GM21360 (cell line): ENCODE data around the gene BMP7.

Experiments used
- ATAC-seq: cut with Tn5 transposase; IDR thresholded peaks from one replicate; pipeline ENCODE4 v1.9.1; 2021; ENCODE audit warnings: mild to moderate bottlenecking, moderate library complexity; ENCODE audit not compliant: unreplicated experiment

Gene BMP7

DNA sequence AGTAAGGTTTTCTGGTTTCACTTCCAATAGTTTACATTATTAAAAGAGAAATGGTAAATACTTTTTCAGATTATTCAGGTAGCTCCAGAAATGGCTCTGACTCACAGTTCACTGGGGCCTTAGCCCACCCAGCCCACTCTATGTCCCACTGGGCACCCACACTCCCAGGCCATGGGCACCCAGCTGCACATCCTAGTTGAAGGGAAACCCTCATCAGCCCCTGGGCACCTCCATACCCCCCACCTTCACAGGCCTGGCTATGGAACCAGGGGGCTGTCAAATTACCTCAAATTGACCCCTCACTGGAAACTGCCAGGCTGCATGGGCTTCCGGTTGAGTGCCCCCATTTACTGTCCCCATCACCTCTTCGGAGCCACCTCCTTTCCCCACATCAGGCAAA is 51.5 kb downstream of the BMP7 start:
- ATAC-seq: no peak

- ATAC-seq: no peak
Observed at GRCh38 chr20:57214427-57214826, 52.0 kb downstream of the BMP7 start.

DNA sequence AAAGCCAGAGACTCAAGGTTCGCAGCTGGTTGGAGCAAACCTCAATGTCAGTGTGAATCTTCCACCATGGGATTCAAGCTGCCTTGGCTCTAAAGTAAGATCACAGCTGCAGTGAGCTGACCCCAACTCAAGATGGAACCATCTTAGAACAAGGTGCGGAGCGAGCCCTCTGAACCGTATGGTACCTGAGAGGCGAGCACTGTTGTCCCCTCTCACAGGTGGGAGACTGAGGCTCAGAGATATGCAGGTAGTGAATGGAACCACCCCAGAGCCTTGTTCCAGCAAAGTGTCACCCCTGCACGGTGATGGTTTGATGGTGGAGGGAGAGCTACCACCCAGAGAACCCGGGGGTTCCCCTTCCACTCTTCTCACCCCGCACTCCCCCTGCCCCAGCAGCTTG is 52.5 kb downstream of the BMP7 start:
- ATAC-seq: no peak

GRCh38 chr20:57213291-57213690 is 53.1 kb downstream of the BMP7 start:
- no peak for ATAC-seq

DNA sequence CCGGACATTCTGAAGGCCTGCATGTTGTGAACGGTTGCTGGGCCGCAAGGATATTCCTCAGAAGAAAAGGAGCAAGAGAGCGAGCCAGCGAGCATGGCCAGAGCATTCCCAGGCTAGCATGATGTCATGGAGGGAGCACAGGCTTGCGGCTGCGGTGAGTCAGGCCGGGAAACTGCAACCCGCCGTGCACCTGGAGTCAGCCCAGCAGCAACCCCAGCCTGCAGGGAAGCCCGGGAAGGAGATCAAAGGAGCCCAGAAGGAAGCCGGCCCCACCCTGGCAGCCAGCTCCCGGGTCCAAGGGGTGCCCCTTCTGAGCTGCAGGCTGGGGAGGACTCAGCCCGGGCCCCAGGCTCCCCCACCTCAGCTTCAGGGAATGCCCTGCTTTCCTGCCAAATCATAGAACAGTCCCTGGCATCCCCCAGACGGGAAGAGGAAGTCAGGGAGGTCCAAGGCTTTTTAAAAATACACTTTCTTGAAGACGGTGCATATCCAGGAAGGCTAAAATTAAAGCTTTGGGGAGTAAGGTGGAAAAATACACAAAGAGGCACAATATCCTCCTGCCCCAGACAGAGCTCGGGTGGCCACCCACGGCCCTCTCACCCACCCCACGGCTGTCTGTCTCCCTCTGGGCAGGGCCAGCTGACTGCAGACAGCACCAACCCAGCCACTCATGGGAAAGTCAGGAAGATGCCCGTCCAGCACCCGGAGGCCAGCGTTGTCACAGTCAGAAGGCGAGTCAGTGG is 53.7 kb downstream of the BMP7 start:
- no peak for ATAC-seq

DNA sequence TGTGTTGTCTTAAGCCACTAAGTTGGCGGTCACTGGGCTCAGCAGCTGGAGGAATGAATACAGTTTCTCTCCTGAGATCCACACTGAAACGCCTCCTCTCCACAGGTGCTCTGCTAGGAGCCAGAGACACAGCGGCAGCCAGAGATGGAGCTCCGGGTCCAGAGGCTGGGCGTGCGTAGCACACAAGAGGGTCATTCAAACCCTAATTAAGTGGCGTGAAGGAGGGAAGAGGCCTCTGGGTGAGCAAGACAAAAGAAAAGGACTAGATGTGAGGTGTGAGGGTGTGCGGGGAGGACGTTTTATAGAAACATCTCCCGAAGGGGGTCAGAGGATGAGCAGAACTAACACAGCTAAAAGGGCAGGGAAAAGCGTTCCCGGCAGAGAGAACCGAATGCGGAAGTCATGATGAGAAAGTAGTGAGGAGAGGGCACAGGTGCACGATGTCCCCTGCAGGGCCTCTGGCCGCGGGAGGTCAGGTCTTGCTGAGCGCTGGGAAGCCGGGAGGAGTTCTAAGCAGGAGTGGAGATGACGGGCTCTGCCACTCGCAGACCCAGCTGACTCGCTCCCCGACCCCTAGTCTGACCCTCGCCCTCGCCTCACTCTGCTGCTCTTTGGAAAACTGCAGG is 54.4 kb downstream of the BMP7 start:
- no peak for ATAC-seq

GRCh38 chr20:57211406-57211805 is 55.0 kb downstream of the BMP7 start:
- ATAC-seq: no peak

DNA sequence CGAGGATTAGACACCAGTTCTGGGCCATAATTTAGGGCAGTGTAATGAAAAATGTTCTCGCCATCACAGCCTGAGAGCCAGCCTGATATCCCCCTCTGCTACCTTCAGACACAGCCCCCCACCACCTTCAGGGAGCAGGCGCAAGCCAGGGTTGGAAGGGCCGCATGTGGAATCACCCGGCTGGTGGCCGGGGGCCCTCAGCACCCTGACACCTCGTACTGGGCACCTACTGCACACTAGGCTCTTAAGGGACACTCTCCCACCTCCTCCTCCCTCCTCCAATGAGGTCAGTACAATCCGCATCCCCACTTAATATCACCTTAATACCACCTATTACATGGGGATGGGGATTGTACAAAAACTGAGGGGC is 55.5 kb downstream of the BMP7 start:
- ATAC-seq: no peak

DNA sequence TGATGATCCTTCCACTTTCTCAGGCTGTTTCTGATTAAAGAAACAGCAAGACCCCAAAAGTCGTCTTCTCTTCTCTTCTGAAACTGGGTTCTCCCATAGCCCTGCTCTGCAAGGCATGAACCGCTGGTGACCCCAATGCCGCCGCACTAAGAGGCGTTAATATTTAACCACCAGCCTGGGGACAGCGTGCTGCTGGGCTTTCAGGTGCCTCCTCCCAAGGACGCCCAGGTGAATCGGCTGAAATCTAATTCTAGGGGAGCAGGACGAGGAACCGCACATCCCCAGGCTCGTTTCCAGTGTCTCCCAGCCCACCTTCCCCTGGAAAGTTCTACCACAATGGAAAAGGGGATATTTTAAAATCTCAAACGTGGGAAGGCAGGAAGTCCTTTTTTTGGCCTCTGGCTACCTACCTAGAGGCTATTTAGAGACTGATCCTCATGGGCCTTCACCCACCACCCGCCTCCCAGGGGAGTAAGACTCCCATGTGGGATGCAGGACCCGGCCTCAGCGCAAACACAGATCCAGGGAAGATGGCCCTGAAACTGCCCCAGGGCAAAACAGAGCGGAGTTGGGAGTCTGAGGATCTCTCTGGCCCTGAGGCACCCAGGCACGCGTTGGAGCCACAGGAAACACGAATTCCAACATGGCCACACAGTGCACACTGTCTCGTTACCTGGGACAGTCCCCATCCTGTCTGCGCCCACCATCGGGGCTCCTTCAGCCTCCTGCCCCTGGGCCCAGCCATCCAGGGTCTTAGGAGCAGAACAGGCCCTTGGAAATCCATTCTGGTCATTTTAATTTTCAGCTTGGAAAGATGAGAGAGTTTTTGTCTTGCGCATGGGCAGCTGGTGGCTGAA is 56.2 kb downstream of the BMP7 start:
- ATAC-seq: no peak

GRCh38 chr20:57209413-57209812 is 57.0 kb downstream of the BMP7 start:
- no peak for ATAC-seq

DNA sequence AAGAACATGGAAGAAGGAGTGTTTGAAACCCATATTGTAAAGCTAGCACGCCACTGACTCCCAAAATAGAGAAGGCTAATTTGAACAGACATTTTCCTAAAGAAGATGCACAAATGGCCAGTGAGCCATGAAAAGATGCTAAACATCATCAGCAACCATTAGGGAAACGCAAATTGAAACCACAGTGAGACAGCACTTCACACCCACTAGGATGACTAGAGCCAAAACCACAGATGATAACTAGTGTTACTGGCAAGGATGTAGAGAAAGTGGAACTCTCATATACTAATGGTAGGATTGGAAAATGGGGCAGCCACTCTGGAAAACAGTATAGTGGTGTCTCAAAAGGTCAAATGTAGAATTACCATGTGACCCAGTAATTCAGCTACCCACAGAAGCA is 58.2 kb downstream of the BMP7 start:
- ATAC-seq: no peak

GRCh38 chr20:57207251-57207650 is 59.2 kb downstream of the BMP7 start:
- no peak for ATAC-seq

DNA sequence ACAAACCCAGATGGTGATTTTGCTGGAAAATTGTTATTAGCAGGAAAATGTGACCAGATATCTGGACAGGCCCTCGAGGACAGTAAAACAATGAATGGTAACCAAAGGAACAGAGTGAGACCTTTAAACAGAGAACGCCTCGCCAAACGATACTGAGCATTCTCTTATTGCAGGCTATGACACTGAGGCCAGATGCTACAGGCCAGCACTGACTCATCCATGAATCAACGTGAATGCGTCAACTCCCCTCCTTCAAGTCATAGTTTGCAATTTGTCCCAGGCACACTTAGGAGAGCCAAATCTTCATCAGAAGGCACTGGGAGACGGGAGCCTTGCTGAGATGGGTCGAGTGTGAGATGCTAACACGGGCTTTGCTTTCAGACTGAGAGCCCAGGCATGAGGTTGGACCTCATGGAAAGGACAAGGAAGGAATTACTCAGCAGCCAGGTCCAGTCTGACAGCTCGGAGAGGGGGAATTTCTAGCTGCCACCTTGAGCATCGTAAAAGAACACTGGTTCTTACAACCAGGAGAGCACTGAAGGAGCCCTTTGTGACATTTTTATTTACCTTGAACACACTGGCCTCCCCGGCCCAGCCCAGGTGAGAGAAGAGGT is 60.7 kb downstream of the BMP7 start:
- ATAC-seq: no peak

DNA sequence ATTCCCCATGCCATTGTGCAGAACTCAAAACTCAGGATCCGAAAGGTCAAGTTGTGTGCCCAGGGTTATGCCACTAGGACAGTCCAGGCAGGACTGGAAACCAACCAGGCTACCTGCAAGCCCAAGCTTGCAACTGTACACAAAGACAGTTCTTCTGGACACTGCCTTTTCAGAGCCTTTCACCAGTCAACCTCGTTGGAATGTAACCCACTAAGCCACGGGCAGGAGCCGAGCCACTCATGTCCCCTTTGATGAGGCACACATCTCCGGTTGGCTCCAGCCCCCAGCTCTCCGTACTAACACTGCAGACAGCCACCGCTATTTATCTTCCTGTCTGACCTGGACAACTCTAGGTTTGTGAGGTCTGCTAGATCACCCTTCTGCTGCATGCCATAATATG is 62.5 kb downstream of the BMP7 start:
- ATAC-seq: no peak

GRCh38 chr20:57203204-57203603 is 63.2 kb downstream of the BMP7 start:
- no peak for ATAC-seq

GRCh38 chr20:57202309-57202708 is 64.1 kb downstream of the BMP7 start:
- ATAC-seq: no peak

GRCh38 chr20:57200882-57201695 is 65.4 kb downstream of the BMP7 start:
- no peak for ATAC-seq

DNA sequence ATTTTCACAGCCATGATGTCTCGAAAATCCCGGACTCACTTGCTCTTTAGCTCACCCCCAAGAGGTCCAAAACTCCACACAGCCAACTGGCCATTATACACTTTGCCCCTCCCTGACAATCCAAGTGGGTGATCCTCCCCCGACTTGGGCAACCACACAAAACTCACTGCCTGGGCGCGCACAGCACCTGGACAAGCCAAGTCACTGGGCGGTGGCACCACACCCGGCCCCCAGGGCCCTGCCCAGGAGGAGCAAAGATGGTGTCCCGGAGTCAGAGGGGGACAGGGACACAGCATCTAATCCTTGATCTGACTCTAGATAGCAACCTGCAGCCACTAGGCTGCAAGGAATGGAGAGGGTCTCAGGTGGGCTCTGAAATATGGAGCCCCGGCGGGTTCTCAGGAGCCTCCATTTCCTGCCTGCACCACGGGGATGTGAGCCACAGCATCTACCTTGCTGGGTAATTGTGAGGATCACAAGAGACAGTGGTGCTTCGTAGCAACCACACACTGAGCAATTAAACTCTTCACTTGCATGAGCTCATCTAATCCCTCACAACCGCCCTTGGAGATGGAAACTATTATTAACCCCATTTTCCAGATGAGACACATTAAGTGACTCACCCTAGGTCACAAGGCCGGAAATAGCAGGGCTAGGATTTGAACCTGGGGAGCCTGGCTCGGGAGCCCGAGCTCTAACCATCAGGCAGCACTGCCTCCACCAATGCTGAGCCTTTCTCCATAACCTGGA is 66.6 kb downstream of the BMP7 start:
- no peak for ATAC-seq

DNA sequence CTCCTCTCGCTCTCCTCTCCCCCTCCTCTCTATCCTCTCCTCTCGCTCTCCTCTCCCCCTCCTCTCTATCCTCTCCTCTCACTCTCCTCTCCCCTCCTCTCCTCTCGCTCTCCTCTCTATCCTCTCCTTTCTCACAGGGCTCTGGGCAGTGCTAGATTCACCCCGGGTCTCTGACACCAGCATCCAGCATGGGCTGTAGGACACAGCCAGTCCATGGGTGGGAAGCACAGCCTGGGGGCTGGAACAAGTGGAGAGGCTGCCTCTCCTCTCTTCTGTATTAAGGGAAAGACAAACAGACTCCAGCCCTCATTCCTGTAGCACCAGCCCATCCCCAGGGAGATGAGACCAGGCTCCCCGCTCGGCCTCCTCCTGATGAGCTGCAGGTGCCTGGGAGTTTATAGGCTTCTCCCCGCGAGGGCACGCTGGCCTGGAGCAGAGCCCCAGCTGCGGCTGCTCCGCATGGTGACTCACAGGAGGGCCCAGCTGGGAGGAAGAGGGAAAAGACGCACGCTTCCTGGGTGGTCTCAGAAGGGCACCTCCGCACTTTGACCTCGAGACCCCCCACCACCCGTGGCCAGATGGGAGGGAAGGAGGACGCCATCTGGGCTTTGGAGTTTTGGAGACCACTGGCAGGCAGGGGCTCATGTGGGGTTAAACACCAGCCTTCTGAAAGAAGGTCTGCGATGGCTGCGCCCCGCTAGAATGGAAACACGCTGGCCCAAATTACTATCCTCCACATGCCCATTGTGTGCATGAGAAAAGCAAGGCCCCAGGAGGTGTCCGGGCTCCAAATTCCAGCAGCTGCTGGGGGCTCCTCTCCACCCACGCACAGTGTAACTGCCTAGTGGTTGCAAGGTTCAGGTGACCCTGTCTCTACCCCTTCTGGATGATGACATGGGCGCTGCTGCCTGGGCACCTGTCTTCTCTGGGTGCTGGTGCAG is 68.0 kb downstream of the BMP7 start:
- ATAC-seq: no peak
